Fibroblast of lung (primary cell): Measurements from ENCODE around the gene CCL15. TPM values are rescaled to one million over a fixed set of nuclear protein-coding genes. Genes with fewer than 3 reads are reported as not detected.

Source experiments
- DNase-seq, 2 donors: peaks; one replicate each; pipeline versions ENCODE4 v3.0.0 to v3.0.0-alpha.2; 2010; ENCODE audit warnings: low read depth in 2 of 2
- H2AFZ ChIP-seq: 2 replicates; pipeline ENCODE4 v1.5.1; 2012; ENCODE audit warnings: low read length, control low read depth, inconsistent platforms
- H3K27ac ChIP-seq: 2 replicates; pipeline ENCODE4 v1.5.1; 2011; ENCODE audit warnings: low read length, control low read depth; ENCODE audit not compliant: insufficient read depth
- H3K27me3 ChIP-seq: 2 replicates; pipeline ENCODE4 v1.5.1; 2011; ENCODE audit warnings: mild to moderate bottlenecking, low read length; ENCODE audit not compliant: control insufficient read depth, insufficient read depth
- H3K36me3 ChIP-seq: 2 replicates; pipeline ENCODE4 v1.5.1; 2011; ENCODE audit warnings: low read length; ENCODE audit not compliant: control insufficient read depth, insufficient read depth
- H3K4me1 ChIP-seq: 2 replicates; pipeline ENCODE4 v1.5.1; 2011; ENCODE audit warnings: low read length; ENCODE audit not compliant: control insufficient read depth, insufficient read depth; ENCODE audit errors: extremely low read depth
- H3K4me2 ChIP-seq: 2 replicates; pipeline ENCODE4 v1.5.1; 2011; ENCODE audit warnings: low read length, control low read depth; ENCODE audit not compliant: insufficient read depth; ENCODE audit errors: extremely low read depth
- H3K4me3 ChIP-seq, 4 experiments: fragments of 200-600 bp in 1 of 4; sonication (generic) in 1 of 4; replicated peaks in 1 of 4; 2 replicates each; pipeline ENCODE4 v1.5.1; 2011 to 2016; ENCODE audit warnings: low read length in 4 of 4, low read depth in 3 of 4, mild to moderate bottlenecking in 3 of 4, control low read depth in 2 of 4, inconsistent platforms in 1 of 4, mixed read lengths in 1 of 4; ENCODE audit not compliant: insufficient read depth in 1 of 4; ENCODE audit errors: control extremely low read depth in 1 of 4
- H3K79me2 ChIP-seq: 2 replicates; pipeline ENCODE4 v1.5.1; 2012; ENCODE audit warnings: mild to moderate bottlenecking, low read length, inconsistent platforms; ENCODE audit not compliant: control insufficient read depth, insufficient read depth
- H3K9ac ChIP-seq: 2 replicates; pipeline ENCODE4 v1.5.1; 2011; ENCODE audit warnings: mild to moderate bottlenecking, low read length, control low read depth; ENCODE audit not compliant: insufficient read depth
- H3K9me3 ChIP-seq: 2 replicates; pipeline ENCODE4 v1.5.1; 2012; ENCODE audit warnings: low read depth, low read length; ENCODE audit not compliant: control insufficient read depth, insufficient read depth
- H4K20me1 ChIP-seq: 2 replicates; pipeline ENCODE4 v1.5.1; 2011; ENCODE audit warnings: low read length; ENCODE audit not compliant: control insufficient read depth, insufficient read depth; ENCODE audit errors: extremely low read depth
- CTCF ChIP-seq, 2 donors: IDR thresholded peaks in 1 of 2; conservative IDR thresholded peaks in 1 of 2; 1 replicate in 1 of 2; 2 replicates in 1 of 2; pipeline ENCODE4 v1.5.1; 2011 to 2012; ENCODE audit warnings: low read length in 2 of 2, control low read depth in 1 of 2, inconsistent platforms in 1 of 2, low read depth in 1 of 2, mild to moderate bottlenecking in 1 of 2
- EZH2 ChIP-seq: IDR thresholded peaks from 2 replicates; pipeline ENCODE4 v1.5.1; 2012; ENCODE audit warnings: low read length, control low read depth, mild to moderate bottlenecking; ENCODE audit errors: missing control alignments
- polyA plus RNA-seq, 2 donors: library from polyadenylated mRNA; depleted of rRNA in 1 of 2; stranded (reverse) in 1 of 2; unstranded in 1 of 2; fragments of >200 nt; gene quantifications; 2 replicates each; pipeline ENCODE4 v1.2.1, GENCODE V29; 2011 to 2012; ENCODE audit warnings: missing spikeins in 1 of 2
- total RNA-seq: library from RNA; depleted of rRNA; stranded (reverse); fragments of >200 nt; gene quantifications from 2 replicates; pipeline ENCODE4 v1.2.1, GENCODE V29; 2014

CCL15 gene
- total and polyA plus RNA-seq, 2 donors (not counting 1 experiment from before 2014, with no cell fraction given), result not detected

- Histone ChIP-seq H3K9me3 (no peaks in the 10 kb centered on the region), H4K20me1 (no peaks in the 10 kb centered on the region), H3K4me1 (no peaks in the 10 kb centered on the region), H3K27me3 (peaks cover 6% of the 10 kb centered on the region), H3K79me2 (no peaks in the 10 kb centered on the region), H3K36me3 (no peaks in the 10 kb centered on the region), H3K27ac (no peak overlapping the region), H3K4me3 (no peak overlapping the region), H3K9ac (no peak overlapping the region), H3K4me2 (no peak overlapping the region), H2AFZ (no peak overlapping the region)
- no peak for DNase-seq
- TF ChIP-seq EZH2 (no peak), CTCF (conservative IDR thresholded peaks at IDR 0.05 in 1 of 2, IDR thresholded peaks at IDR 0.05 in 1 of 2; ENCODE audit: low read depth in 1 of 2, low read length in 2 of 2) (no peak)
Observed at GRCh38 chr17:35949401-35949800, 52.0 kb downstream of the CCL15 start.

GRCh38 chr17:35948092-35948491 is 53.3 kb downstream of the CCL15 start:
- Histone ChIP-seq H3K79me2 (no peaks in the 10 kb centered on the region), H2AFZ (no peak overlapping the region), H3K9me3 (no peaks in the 10 kb centered on the region), H3K27me3 (peaks cover 6% of the 10 kb centered on the region), H3K36me3 (no peaks in the 10 kb centered on the region), H3K9ac (no peak overlapping the region), H3K4me2 (no peak overlapping the region), H3K4me3 (no peak overlapping the region), H3K4me1 (no peaks in the 10 kb centered on the region), H3K27ac (no peak overlapping the region), H4K20me1 (no peaks in the 10 kb centered on the region)
- no peak for DNase-seq
- TF ChIP-seq EZH2 (no peak), CTCF (conservative IDR thresholded peaks at IDR 0.05 in 1 of 2, IDR thresholded peaks at IDR 0.05 in 1 of 2; ENCODE audit: low read depth in 1 of 2, low read length in 2 of 2) (no peak)

Other genes starting within 250 kb of the CCL15 start
- gene GAS2L2, start 248.3 kb downstream of the CCL15 start, total RNA-seq, result not detected in 2 replicates
- not detected in 2 replicates for gene GAS2L2, start 248.3 kb downstream of the CCL15 start, polyA plus RNA-seq
- not detected in 2 replicates for gene C17orf50, start 240.7 kb downstream of the CCL15 start, total RNA-seq
- not detected in 2 replicates for gene C17orf50, start 240.7 kb downstream of the CCL15 start, polyA plus RNA-seq
- 2.8 and 4.6 TPM in 2 replicates for gene MMP28, start 205.9 kb downstream of the CCL15 start, total RNA-seq
- 0.49 and 1.1 TPM in 2 replicates for gene MMP28, start 205.9 kb downstream of the CCL15 start, polyA plus RNA-seq
- 57.8 and 84.1 TPM in 2 replicates for gene TAF15, start 192.1 kb downstream of the CCL15 start, total RNA-seq
- gene TAF15, start 192.1 kb downstream of the CCL15 start, polyA plus RNA-seq, result 22.9 and 30.5 TPM in 2 replicates
- not detected in 2 replicates for gene HEATR9, start 132.7 kb downstream of the CCL15 start, total RNA-seq
- gene HEATR9, start 132.7 kb downstream of the CCL15 start, polyA plus RNA-seq, result not detected in 2 replicates
- gene CCL5, start 121.2 kb downstream of the CCL15 start, total RNA-seq, result not detected in 2 replicates
- gene CCL5, start 121.2 kb downstream of the CCL15 start, polyA plus RNA-seq, result 0.03 and 0.07 TPM in 2 replicates
- gene RDM1, start 70.8 kb downstream of the CCL15 start, total RNA-seq, result under 0.01 and 0.83 TPM in 2 replicates
- 0.48 and 0.75 TPM in 2 replicates for gene RDM1, start 70.8 kb downstream of the CCL15 start, polyA plus RNA-seq
- gene LYZL6, start 57.8 kb downstream of the CCL15 start, total RNA-seq, result not detected in 2 replicates
- not detected in 2 replicates for gene LYZL6, start 57.8 kb downstream of the CCL15 start, polyA plus RNA-seq
- not detected in 2 replicates for gene CCL16, start 20.1 kb downstream of the CCL15 start, total RNA-seq
- gene CCL16, start 20.1 kb downstream of the CCL15 start, polyA plus RNA-seq, result not detected in 2 replicates
- gene CCL14, start 14.8 kb downstream of the CCL15 start, total RNA-seq, result not detected in 2 replicates
- gene CCL14, start 14.8 kb downstream of the CCL15 start, polyA plus RNA-seq, result not detected in 2 replicates
- gene CCL23, start 16.4 kb upstream of the CCL15 start, total RNA-seq, result not detected in 2 replicates
- gene CCL23, start 16.4 kb upstream of the CCL15 start, polyA plus RNA-seq, result not detected in 2 replicates
- gene CCL18, start 62.7 kb upstream of the CCL15 start, total RNA-seq, result not detected in 2 replicates
- gene CCL18, start 62.7 kb upstream of the CCL15 start, polyA plus RNA-seq, result not detected in 2 replicates
- not detected in 2 replicates for gene CCL3, start 88.6 kb upstream of the CCL15 start, total RNA-seq
- gene CCL3, start 88.6 kb upstream of the CCL15 start, polyA plus RNA-seq, result not detected in 2 replicates
- gene CCL4, start 102.3 kb upstream of the CCL15 start, total RNA-seq, result not detected in 2 replicates
- gene CCL4, start 102.3 kb upstream of the CCL15 start, polyA plus RNA-seq, result not detected in 2 replicates
- gene TBC1D3B, start 175.1 kb upstream of the CCL15 start, total RNA-seq, result 1.8 and 2.3 TPM in 2 replicates
- 0.42 and 0.86 TPM in 2 replicates for gene TBC1D3B, start 175.1 kb upstream of the CCL15 start, polyA plus RNA-seq
- not detected in 2 replicates for gene CCL3L1, start 195.2 kb upstream of the CCL15 start, total RNA-seq
- not detected in 2 replicates for gene CCL3L1, start 195.2 kb upstream of the CCL15 start, polyA plus RNA-seq
- not detected in 2 replicates for gene CCL4L2, start 209.5 kb upstream of the CCL15 start, total RNA-seq
- gene CCL4L2, start 209.5 kb upstream of the CCL15 start, polyA plus RNA-seq, result not detected in 2 replicates